GM15510 (cell line): ENCODE data around the gene CELF4.

Source experiments
- POLR2A ChIP-seq: IDR thresholded peaks from 3 replicates; pipeline ENCODE4 v1.6.1; 2011; ENCODE audit warnings: borderline replicate concordance; ENCODE audit not compliant: insufficient read length; ENCODE audit errors: extremely low read depth

The CELF4 gene

GRCh38 chr18:37429791-37430190 lies 135.8 kb downstream of the CELF4 start:
- no peak for TF ChIP-seq POLR2A

GRCh38 chr18:37428288-37428974 lies 137.2 kb downstream of the CELF4 start:
- no peak for TF ChIP-seq POLR2A

GRCh38 chr18:37426586-37426985 lies 139.0 kb downstream of the CELF4 start:
- no peak for TF ChIP-seq POLR2A

- TF ChIP-seq POLR2A = no peak
These were observed 140.4 kb downstream of the CELF4 start for GRCh38 chr18:37425222-37425621.

GRCh38 chr18:37424507-37424906 lies 141.1 kb downstream of the CELF4 start:
- TF ChIP-seq POLR2A = no peak

- no peak for TF ChIP-seq POLR2A
These were observed 143.0 kb downstream of the CELF4 start for GRCh38 chr18:37422596-37422995.

GRCh38 chr18:37422116-37422515 lies 143.5 kb downstream of the CELF4 start:
- TF ChIP-seq POLR2A = no peak

- no peak for TF ChIP-seq POLR2A
These were observed 144.1 kb downstream of the CELF4 start for GRCh38 chr18:37421341-37422077.

- TF ChIP-seq POLR2A = no peak
These were observed 145.2 kb downstream of the CELF4 start for GRCh38 chr18:37420315-37420880.

- no peak for TF ChIP-seq POLR2A
These were observed 145.7 kb downstream of the CELF4 start for GRCh38 chr18:37419866-37420265.

- TF ChIP-seq POLR2A = no peak
These were observed 146.3 kb downstream of the CELF4 start for GRCh38 chr18:37419315-37419714.

- TF ChIP-seq POLR2A = no peak
These were observed 150.8 kb downstream of the CELF4 start for GRCh38 chr18:37414816-37415215.

GRCh38 chr18:37412829-37413228 lies 152.8 kb downstream of the CELF4 start:
- no peak for TF ChIP-seq POLR2A

- no peak for TF ChIP-seq POLR2A
These were observed 153.3 kb downstream of the CELF4 start for GRCh38 chr18:37412333-37412732.

- no peak for TF ChIP-seq POLR2A
These were observed 155.7 kb downstream of the CELF4 start for GRCh38 chr18:37409878-37410277.

GRCh38 chr18:37408676-37409265 lies 156.8 kb downstream of the CELF4 start:
- TF ChIP-seq POLR2A = no peak

- no peak for TF ChIP-seq POLR2A
These were observed 158.0 kb downstream of the CELF4 start for GRCh38 chr18:37407571-37407970.

- no peak for TF ChIP-seq POLR2A
These were observed 159.8 kb downstream of the CELF4 start for GRCh38 chr18:37405772-37406171.
